GM18868 (cell line): ENCODE measurements around the gene DDX5.
"Not testable (repeated sequence)": the region's sequence is repeated elsewhere in the genome, so short reads cannot be mapped to it uniquely, and the experiment has no call there.

Experiments
- ATAC-seq: cut with Tn5 transposase; IDR thresholded peaks from one replicate; pipeline ENCODE4 v1.9.1; 2021; ENCODE audit warnings: mild to moderate bottlenecking, moderate library complexity; ENCODE audit not compliant: unreplicated experiment

The DDX5 gene

GRCh38 chr17:64508683-64509082 lies 2.6 kb upstream of the DDX5 start:
- ATAC-seq = no peak

DNA sequence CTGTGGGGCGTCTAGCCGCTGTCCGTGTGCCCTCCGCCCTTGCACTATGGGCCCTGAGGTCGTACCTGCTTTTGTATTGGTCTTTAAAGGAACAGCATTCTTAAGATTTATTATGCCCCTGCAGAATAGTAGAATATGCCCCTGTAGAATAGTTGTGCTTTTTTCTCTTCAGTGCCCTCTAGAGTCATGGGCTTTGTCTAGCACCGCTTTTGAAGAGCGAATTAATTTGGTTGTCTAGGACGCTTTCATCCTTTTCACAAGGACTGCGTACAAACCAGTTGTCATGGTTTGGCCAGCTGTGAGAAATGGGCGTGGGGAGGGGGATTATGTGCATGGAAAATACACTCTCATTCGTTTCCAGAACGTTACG lies 1.3 kb upstream of the DDX5 start:
- peak; percentile 25 for ATAC-seq

- peak; percentile 62 for ATAC-seq
Measured at GRCh38 chr17:64506576-64507412, 705 bp upstream of the DDX5 start, which contains the start of gene CEP95. CEP95 (plus strand) TSS chr17:64506977; CDS start chr17:64507098, 121 bp downstream.

DNA sequence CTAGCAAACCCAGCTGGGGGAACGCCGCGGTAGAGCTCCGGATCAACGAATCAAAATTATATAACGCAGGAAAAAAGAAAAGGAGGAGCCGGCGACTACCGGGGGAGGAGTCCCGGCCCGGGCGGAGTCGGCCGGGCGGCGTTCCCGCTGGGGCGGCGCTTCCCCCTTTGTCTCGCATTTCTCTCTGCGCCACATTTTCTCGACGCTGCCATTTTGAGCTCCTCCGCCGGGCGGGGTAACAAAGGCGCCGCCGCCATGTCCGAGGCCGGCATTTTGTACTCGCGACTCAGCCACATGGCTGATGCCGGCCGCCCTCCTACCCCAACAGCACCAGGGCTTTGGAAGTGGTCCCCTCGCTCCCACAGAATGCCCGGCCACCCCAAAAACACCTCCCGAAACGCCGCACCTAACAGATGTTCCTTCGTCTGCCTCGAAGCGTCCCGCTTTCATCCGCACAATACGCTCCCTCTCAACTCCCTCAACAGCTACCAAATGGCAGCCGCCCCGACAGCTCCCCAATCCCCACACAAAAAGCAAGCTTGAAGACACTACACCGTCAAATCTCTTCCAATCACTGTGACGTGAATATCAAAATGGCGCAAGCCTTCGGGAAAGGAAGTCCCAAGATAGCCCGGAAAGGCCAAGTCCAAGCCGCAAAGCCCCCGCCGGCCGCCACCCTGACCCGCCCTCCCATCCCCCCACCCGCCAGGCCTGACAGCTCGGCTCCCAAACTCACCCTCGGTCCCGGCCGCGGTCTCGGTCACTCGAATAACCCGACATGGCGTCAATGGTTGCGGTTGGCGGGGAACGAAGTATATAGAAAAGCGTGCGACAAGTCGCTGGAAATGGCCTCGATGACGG lies 519 bp downstream of the DDX5 start:
- peak; percentile 28 for ATAC-seq

DNA sequence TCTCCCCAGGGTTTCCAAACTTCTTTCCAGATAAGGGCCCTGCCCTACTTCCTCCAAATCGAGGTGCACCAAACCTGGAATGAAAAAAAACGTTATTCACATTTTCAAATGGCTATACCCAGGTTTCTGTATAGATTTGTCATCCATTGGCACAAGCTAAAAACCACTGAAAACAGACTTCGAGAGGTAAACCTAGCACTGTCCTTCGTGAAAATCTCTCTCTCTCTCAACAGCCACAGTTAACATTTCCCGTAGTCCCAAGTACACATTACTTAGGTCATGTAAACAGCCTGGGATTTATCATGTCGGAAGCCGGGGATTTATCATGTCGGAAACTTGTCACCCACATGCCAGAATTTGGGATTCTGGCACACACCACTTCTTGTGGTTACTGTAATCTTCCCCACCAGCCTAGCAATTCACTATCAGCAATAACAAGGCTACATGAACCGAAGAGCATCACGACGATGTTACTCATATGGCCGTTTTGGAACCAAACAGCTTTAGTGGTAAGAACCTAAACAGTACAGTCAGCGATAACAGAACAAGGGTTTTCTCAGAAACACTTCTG lies 1.2 kb downstream of the DDX5 start:
- no peak for ATAC-seq

GRCh38 chr17:64503821-64504768 lies 2.0 kb downstream of the DDX5 start:
- ATAC-seq = no peak

DNA sequence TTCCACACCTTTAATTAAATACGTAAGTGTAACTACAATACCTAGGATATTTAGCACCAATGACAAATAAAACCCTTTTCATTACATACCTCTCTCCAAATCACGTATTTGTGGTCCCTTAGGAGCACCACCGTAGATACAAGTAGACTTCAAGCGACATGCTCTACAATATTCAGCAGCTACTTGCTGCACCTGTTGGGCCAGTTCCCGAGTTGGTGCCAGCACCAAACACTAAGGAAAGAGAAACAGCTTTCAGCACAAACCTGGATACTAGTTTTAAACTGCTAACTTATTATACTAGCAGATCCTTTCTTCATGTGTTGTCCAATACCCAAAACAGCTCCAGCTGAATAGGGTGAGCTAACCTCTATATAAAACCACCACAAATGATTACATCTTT lies 2.7 kb downstream of the DDX5 start:
- ATAC-seq = no peak

DNA sequence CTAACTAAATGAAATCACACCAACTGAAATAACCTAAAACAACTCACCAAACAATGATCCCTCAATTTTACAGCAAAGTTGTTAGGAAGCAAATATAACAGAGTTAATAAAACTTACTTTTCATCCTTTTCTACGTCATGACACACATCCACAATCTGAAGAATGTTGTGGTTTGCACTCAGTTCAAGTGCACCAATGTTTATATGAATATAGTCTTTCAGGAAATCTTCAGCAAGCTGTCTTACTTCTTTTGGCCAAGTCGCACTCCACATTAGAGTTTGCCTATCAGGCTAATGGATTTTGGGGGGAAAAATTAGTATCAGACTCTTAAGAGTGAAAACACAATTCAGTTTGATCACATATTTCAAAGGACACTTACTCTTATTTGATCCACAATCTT lies 3.3 kb downstream of the DDX5 start:
- no peak for ATAC-seq

- no peak for ATAC-seq
Measured at GRCh38 chr17:64502021-64502420, 4.1 kb downstream of the DDX5 start.

DNA sequence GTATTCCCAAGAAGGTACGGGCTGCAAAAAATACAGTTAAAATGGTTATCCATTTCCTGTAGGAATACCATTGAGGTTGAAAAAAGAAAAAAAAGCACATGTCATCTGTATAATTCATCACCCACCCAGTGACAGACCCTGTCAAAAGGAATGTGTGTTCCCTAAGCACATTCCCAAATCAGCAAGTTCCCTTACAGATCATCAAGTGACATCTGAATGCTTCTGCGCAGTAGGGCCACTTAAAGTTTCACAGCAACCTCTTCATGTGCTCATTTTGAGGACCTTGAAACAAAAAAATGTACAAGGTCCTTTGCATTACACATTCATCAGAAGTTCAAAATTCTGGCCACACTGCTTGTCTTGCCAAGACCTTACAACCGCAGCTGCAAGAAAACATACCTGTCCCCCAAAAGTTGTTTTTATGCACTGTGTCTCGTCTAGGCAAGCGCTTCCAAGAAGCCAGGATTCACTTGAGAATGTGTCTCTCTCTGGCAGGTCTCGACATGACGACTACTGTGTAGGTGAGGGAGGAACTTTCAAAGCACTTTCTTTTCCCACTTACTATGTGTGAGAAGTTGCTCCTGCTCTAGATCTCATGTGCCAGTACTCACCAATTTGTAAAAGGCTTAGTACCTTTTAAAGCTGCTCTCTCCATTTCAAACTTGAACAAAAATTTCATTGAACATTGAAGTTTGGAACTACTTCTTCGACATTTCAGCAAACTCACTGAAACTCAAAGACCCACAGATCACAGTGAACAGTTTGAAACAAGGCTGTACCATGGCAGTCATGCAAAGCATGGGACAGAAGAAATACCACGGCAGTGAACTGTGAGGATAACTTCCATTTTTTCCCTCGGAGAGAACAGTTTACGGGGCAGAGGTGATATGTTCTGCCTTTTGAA lies 5.0 kb downstream of the DDX5 start:
- ATAC-seq = no peak

DNA sequence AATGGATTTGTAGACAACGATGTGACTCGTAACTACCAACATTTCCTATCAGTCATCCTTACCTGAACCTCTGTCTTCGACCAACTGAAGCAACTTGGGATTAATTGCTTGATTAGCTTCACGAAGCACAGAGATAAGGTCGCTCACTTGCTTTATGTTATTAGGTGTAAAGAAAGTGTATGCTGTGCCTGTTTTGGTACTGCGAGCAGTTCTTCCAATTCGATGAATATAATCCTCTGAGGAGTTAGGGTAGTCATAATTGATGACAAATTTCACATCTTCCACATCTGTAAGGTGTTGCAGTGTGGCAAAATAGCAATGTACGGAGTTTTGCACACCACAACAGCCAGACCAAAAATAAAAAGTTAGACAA lies 5.6 kb downstream of the DDX5 start:
- ATAC-seq = no peak

DNA sequence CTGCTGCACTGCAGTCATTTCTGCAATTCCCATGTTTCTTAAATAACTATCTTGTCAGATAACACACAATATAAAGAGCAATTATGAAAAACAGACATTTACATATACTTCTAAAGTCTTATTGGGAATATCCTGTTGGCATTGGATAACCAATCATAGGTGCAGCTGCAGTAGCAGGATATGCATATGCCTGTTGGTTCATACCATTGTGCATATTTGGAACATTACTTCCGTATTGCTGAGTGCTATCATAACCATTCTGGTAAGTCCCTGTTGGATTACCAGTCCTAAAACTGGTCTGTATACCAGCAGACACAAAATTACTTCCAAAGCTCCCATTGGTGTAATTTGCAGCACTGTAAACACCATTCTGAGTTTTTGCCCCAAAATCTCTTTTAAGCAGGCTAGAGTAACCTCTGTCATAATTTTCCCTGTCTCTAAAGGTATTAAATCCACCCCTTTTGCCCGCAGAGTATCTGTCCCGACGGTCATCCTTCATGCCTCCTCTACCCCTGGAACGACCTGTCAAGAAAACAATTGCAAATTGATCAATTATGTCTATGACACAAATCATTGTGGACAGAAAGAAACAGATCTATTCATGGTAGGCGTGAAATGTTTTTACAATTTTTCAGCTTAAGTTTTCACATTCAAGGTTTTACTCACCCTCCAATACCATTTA lies 6.1 kb downstream of the DDX5 start:
- ATAC-seq = no peak

DNA sequence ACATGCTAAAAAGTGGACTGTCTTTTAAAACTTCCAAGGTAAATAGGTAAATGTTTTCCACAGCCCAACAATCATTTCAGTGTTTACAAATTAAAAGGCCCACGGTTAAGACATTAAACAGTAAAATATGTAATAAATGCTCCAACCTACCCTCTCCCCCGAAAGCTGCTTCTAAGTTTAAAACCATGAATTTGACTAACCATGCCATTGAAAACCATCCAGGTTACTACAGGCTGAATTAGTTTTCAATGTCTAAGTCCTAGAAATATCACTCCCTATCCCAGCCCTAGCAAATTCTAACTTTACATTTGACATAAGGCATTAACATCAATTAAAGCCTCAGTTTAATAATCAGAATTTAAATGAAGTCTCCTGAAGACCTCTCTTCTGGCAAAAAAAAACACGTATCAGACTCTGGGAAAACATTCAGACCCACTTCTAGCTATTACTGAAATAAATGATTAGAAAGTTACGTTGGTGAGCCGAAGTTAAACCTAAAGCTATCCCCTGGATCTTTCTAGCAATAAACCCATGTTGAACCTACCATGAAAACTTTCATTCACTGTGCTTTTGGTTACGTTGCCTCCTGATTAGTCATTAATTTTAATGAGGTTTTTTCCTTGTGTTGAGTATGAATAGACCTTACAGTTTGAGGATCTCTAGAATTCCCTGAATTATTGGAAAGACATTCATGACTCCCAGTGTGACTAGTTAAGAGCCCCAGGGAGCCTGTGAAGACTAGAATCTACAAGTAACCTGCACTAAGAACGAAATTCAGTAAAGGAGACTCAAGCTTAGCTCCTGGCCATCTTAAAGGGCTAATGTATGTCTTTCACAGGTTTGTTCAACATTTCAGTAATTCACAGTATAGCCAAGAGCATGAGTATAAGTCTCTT lies 7.5 kb downstream of the DDX5 start:
- no peak for ATAC-seq

- no peak for ATAC-seq
Measured at GRCh38 chr17:64497565-64498035, 8.5 kb downstream of the DDX5 start.

DNA sequence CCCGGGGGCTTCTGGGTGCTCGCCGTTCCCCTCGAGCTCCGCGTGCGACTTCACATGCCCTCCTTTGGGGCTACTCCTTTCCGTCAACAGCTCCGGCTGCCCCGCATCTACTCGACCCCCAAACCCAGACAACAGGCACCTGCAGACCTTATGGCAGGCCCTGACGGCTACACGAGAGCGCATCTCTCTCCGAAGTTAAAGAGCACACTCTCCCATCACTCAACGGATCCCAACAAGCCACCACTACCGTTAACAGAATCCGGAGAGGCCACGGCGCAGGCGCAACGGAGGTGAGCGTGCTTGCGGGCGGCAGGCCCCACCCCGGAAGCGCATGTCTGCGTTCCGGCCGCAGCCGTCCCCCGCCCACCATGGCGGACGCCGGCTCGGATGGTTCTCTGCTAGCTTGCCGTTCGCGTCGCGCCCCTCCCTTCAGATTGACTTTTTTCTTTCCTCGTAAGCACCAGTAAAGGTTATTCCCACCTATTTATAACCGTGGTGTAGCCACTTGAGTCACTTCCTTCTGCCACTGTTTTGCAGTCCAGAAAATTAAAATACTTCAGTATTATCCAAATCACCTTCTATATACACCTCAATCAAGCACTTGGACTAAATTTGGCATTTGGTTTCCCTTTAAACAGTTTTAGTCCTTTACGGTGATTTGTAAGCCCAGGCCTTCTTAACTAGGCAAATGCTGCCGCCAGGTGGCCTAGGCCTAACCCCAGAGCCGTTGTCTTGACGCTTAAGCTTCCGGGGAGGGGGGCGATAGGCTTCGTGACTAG lies 9.1 kb downstream of the DDX5 start, which contains the start of gene POLG2:
Gene POLG2, minus strand, starts transcription at position 269 of the 779 bp plus-strand sequence. Its CDS starts 86 bp downstream, at position 183.
- ATAC-seq = peak; percentile 88

- ATAC-seq = no peak
Measured at GRCh38 chr17:64496348-64496785, 9.7 kb downstream of the DDX5 start.

DNA sequence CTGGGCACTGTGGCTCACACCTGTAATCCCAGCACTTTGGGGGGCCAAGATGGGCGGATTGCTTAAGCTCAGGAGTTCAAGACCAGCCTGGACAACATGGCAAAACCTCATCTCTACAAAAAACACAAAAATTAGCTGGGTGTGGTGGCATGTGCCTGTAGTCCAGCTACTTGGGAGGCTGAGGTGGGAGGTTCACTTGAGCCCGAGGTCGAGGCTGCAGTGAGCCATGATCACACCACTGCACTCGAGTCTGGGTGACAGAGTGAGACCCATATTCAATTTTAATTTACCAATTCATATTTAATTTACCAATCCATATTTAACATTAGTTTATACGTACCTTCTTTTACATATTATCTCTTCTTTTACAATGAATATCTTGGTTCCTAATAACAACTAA lies 10.8 kb downstream of the DDX5 start:
- ATAC-seq = not testable (repeated sequence)
